ENCODE results near the gene PI4KB. TPM values are rescaled to one million over a fixed set of nuclear protein-coding genes. Genes with fewer than 3 reads are reported as not detected.

PI4KB gene
- total and polyA plus RNA-seq, 9 of the 15 experiments (the other 6 are each of a cell fraction or from before 2014, with no cell fraction given) = 3.1 to 65.4 (median 45.1) TPM

DNA sequence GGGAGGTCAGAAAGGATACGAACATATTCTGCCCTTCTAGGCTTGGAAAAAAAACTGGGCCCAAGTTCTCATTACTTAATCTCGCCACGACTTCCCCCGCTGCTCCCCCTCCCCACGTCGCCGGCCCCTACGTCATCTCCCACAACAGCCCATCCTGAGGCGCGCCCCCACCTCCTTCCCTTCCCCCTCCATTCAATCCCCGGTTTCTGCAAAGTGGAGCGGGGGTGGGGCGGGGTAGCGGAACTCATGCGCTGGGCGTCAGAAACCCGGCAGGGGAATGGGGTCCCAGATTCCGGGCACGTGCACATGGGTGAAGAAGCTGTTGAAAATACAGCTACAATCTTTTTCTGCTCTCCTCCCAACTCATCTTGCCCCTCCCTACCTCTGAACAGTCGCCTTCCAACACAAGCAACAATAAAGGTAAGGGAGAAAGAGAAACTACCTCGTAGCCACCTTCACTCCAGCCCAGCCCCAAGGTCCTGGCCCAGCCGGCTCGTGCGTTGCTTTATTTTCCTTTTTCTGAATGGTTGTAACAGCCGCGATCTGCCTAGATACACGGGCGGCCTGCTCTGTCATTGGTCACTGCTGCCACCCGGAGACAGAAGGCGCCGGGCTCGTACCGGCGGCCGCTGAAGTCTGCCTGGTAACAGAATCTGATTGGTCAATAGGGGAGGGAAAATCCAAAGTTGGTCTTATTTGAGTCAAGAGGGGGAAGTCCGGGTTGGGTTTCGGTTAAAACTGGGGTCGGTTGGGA is 19.7 kb upstream of the PI4KB start, which contains the start of gene RFX5 (continued):
- TF ChIP-seq, protein P1, sequence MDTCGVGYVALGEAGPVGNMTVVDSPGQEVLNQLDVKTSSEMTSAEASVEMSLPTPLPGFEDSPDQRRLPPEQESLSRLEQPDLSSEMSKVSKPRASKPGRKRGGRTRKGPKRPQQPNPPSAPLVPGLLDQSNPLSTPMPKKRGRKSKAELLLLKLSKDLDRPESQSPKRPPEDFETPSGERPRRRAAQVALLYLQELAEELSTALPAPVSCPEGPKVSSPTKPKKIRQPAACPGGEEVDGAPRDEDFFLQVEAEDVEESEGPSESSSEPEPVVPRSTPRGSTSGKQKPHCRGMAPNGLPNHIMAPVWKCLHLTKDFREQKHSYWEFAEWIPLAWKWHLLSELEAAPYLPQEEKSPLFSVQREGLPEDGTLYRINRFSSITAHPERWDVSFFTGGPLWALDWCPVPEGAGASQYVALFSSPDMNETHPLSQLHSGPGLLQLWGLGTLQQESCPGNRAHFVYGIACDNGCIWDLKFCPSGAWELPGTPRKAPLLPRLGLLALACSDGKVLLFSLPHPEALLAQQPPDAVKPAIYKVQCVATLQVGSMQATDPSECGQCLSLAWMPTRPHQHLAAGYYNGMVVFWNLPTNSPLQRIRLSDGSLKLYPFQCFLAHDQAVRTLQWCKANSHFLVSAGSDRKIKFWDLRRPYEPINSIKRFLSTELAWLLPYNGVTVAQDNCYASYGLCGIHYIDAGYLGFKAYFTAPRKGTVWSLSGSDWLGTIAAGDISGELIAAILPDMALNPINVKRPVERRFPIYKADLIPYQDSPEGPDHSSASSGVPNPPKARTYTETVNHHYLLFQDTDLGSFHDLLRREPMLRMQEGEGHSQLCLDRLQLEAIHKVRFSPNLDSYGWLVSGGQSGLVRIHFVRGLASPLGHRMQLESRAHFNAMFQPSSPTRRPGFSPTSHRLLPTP (IDR thresholded peaks at IDR 0.05; ENCODE audit: borderline replicate concordance, extremely low read depth, insufficient read length) = no peak
- TF ChIP-seq EZH2 (IDR thresholded peaks at IDR 0.05; ENCODE audit: borderline replicate concordance, low read depth, low read length) = no peak
- TF ChIP-seq, protein P2, sequence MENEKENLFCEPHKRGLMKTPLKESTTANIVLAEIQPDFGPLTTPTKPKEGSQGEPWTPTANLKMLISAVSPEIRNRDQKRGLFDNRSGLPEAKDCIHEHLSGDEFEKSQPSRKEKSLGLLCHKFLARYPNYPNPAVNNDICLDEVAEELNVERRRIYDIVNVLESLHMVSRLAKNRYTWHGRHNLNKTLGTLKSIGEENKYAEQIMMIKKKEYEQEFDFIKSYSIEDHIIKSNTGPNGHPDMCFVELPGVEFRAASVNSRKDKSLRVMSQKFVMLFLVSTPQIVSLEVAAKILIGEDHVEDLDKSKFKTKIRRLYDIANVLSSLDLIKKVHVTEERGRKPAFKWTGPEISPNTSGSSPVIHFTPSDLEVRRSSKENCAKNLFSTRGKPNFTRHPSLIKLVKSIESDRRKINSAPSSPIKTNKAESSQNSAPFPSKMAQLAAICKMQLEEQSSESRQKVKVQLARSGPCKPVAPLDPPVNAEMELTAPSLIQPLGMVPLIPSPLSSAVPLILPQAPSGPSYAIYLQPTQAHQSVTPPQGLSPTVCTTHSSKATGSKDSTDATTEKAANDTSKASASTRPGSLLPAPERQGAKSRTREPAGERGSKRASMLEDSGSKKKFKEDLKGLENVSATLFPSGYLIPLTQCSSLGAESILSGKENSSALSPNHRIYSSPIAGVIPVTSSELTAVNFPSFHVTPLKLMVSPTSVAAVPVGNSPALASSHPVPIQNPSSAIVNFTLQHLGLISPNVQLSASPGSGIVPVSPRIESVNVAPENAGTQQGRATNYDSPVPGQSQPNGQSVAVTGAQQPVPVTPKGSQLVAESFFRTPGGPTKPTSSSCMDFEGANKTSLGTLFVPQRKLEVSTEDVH (IDR thresholded peaks at IDR 0.05; ENCODE audit: low read depth, partially characterized antibody) = peak; percentile 39
- no peak for TF ChIP-seq ZNF668 (CRISPR knock-in tag; IDR thresholded peaks at IDR 0.05)
- no peak for TF ChIP-seq KAT8 (IDR thresholded peaks at IDR 0.05; ENCODE audit: low read depth)
- peak; percentile 75 for TF ChIP-seq RBM25 (IDR thresholded peaks at IDR 0.05; ENCODE audit: low read depth, low read length, severe bottlenecking)
